ENCODE data around the gene TEKTIP1.
"Not testable (repeated sequence)": the region's sequence is repeated elsewhere in the genome, so short reads cannot be mapped to it uniquely, and the experiment has no call there.

The TEKTIP1 gene

DNA sequence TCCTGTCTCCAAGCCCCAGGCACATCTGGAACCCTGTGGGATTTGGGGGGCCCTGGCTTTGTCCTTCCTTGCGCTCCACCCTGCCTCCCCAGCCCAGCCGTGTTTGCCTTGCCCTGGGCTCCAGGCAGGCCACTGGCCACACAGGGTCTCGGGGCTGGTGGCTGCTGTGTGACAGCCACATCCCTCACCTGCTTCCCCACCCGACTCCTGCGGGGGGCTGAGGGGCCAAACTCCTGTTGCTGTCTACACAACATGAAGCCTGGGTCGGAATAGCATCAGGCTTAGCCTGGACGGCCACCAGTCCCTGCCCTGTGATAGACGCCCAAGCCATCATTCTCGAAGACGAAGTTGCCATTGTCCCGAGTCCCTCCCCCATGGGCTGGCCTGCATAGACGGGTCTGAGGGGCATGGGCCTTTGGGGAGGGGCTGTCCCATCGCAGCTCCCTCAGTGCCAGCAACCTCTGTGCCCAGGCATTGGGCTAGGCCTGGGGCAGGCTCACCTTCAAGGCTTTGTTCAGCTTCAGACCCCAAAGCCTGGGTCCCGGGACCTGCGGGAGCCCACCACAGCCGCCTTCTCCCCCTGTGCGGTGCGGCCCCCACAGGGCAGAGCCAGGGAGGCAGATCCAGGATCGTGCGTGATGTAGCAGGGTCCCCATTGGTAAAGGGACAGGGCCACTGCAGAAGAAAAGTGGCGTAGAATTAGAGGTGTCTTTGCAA lies 15.5 kb upstream of the TEKTIP1 start:
- DNase-seq (ENCODE audit: low spot score), result no peak

DNA sequence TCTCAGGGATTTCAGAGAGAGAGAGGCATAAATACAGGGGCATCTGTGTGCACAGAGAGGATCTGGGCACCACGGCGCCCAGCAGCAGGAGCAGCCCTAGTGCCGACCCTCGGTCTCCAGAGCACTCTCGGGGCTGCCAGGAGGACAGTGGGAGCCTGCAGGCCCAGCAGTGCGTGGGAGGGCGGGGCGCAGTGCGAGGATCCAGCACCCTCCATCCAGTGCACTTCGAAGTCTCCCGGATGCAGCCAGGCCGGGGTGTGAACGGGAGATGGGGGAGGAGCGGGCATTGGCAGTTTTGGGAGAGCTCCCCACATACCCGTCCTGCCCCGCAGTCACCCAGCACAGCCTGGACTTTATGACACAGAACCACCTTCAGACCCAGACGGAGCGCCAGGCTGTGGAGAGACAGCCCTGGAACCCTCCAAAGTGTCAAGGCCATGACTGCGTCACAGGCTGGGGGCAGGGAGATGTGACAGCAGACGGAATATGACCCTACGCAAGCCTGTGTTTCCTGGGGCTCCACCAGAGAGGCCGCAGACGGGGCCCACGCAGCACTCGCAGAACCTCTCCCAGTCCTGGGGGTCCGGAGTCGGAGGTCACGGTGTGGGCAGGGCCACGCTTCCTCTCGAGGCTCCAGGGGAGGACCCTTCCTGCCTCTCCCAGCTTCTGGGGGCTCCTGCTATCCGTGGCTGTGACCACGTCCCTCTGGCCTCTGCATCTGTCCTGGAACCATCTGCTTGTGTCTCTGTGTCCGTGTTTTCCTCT lies 14.7 kb upstream of the TEKTIP1 start:
- DNase-seq (ENCODE audit: low spot score), result no peak

DNA sequence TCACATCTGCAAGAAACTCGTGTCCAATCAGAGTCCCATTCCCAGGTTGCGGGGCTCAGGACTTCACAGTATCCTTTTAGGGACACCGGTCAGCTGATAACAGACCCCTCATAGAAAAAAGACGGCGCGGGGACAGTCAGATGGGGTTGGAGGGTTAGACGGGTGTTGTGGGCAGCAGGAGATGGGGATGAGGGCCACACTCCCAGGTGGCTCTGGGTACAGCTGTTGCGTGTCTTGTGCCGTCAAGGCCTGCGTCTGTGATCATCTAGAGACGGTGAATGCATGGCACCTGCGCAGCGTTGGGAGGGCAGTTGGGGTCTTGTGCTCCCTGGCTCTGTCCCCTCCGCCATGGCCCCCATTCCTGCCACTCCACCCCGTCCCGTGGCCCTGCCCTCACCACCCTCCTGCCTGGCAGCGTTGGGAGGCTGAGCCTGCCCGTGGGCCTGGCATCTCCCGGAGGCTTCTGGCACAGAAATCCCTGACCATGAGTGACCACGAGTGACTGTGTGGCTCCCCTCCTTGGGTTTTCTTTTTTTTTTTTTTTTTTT lies 14.0 kb upstream of the TEKTIP1 start:
- DNase-seq (ENCODE audit: low spot score), result no peak

DNA sequence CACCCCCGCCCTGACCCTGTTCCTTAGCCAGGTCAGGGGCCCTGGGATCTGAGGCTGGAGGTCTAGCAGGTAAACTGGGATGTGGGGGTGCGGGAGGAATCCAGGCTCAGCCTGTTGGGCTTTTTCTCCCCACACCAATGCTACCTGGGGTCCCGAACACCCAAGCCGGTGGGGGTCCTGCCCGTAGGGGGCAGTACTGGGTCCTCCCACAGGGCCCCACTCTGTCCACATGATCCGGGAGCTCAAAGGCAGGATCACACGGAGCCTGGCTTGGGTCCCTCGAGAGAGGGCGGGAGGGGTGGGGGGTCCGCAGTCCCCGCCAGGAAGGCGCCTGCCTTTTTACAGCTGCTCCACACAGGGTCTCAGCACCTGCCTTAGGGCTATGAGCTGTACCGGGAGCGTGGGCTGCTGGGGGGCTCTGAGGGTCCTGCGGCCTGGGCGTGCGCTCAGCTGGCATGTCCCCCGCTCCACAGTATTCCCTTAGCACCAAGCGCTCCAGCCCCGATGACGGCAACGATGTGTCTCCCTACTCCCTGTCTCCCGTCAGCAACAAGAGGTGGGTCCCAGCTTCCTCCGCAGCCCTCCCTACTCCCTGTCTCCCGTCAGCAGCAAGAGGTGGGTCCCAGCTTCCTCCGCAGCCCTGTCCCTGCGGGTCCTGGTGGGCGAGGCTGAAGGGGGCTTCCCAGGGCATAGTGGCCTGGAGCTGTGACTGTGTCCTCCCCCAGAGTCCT lies 12.3 kb upstream of the TEKTIP1 start:
- DNase-seq (ENCODE audit: low spot score), result no peak

DNA sequence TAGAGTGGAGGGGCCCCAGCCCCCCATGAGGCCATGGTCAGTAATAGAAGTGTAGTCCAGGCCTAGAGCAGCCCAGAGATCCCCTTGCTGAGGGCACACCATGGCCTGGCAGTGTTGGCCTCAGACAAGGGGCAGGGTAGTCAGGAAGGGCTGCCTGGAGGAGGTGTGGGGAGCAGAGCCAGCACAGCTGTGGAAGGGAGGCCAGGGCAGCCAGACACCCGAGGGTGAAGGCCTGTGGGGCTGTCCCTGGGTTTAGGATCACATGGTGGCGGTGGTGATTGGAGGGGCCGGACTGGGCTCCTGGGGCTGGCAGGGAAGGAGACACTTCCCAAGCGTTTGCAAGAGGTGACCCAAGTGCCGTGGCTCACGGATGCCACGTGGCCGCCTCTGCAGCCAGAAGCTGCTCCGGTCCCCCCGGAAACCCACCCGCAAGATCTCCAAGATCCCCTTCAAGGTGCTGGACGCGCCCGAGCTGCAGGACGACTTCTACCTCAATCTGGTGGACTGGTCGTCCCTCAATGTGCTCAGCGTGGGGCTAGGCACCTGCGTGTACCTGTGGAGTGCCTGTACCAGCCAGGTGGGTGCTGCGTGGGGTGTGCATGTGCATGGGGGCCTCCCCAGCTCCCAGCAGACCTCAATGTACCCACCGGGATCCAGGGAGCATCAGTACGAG lies 11.6 kb upstream of the TEKTIP1 start:
- DNase-seq (ENCODE audit: low spot score), result no peak

DNA sequence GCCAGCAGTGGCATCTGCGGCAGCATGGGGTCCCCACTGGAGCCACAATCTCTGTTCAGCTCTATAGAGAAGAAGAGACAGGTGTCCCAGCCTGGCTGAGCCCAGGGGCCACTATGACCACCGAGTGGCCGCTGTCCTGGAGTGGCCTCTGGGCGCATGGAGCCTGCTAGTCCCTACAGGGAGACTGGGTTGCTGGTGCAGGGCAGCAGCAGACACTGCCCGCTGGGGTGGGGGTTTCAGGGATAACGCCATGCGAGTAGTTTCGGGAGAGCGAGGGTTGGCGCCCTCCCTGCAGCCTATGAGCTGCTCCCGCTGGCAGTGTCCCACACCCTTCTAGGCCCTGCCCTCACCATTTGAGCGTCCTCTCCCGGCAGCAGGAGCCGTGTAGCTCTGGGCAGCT lies 10.9 kb upstream of the TEKTIP1 start:
- no peak for DNase-seq (ENCODE audit: low spot score)

DNA sequence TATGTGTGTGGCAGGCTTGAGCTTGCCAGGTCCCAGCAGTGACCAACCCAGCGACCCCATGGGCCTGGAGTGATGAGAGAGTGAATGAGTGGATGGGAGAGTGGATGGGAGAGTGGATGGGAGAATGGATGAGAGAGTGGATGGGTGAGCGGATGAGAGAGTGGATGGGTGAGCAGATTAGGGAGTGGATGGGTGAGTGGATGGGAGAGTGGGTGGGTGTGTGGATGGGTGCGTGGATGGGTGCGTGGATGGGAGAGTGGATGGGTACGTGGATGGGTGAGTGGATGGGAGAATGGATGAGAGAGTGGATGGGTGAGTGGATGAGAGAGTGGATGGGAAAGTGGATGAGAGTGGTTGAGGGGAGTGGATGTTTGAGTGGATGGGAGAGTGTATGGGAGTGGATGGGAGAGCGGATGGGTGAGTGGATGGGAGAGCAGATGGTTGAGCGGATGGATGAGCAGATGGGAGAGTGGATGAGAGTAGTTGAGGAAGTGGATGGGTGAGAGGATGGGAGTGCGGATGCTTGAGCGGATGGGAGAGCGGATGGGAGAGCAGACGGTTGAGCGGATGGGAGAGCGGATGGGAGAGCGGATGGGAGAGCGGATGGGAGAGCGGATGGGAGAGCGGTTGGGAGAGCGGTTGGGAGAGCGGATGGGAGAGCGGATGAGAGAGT lies 10.3 kb upstream of the TEKTIP1 start:
- no peak for DNase-seq (ENCODE audit: low spot score)

DNA sequence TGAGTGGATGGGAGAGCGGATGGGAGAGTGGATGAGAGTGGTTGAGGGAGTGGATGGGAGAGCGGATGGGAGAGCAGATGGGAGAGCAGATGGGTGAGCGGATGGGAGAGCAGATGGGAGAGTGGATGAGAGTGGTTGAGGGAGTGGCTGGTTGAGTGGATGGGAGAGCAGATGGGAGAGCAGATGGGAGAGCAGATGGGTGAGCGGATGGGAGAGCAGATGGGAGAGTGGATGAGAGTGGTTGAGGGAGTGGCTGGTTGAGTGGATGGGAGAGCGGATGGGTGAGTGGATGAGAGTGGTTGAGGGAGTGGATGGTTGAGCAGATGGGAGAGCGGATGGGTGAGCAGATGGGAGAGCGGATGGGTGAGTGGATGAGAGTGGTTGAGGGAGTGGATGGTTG lies 9.7 kb upstream of the TEKTIP1 start:
- DNase-seq (ENCODE audit: low spot score), result not testable (repeated sequence)

DNA sequence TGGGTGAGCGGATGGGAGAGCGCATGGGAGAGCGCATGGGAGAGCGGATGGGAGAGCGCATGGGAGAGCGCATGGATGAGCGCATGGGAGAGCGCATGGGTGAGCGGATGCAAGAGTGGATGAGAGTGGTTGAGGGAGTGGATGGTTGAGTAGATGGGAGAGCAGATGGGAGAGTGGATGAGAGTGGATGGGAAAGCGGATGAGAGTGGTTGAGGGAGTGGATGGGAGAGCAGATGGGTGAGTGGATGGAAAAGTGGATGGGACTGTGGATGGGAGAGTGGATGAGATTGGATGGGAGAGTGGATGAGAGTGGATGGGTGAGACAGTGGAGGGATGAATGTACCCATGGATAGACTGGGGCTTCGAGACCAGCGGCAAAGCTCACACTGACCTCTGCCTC lies 8.6 kb upstream of the TEKTIP1 start:
- no peak for DNase-seq (ENCODE audit: low spot score)

DNA sequence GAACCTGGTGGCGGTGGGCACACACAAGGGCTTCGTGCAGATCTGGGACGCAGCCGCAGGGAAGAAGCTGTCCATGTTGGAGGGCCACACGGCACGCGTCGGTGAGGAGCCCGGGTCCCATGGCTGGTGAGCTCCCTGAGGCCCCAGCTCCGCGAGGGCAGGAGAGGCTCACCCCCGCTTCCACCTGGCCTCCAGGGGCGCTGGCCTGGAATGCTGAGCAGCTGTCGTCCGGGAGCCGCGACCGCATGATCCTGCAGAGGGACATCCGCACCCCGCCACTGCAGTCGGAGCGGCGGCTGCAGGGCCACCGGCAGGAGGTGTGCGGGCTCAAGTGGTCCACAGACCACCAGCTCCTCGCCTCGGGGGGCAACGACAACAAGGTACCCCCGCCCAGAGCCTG lies 7.3 kb upstream of the TEKTIP1 start:
- no peak for DNase-seq (ENCODE audit: low spot score)

DNA sequence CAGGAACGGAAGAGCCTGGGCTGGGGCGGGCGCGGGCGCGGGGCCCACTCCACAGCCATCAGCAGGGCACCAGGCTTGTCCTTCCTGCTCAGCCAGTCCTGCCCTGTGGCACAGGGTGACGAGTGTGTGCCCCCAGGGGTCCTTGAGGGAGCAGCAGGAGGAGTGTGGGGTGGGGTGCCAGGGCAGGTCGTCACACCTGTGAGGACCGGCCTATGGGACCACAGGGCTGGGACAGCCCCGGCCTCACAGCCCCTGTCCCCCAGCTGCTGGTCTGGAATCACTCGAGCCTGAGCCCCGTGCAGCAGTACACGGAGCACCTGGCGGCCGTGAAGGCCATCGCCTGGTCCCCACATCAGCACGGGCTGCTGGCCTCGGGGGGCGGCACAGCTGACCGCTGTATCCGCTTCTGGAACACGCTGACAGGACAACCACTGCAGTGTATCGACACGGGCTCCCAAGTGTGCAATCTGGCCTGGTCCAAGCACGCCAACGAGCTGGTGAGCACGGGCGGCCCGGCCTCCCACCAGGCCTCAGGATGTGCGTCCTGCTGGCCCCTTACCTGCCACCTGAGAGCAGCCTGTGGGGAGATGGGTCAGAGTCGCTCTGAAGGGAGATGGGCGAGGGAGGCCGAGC lies 6.7 kb upstream of the TEKTIP1 start:
- DNase-seq (ENCODE audit: low spot score), result no peak

DNA sequence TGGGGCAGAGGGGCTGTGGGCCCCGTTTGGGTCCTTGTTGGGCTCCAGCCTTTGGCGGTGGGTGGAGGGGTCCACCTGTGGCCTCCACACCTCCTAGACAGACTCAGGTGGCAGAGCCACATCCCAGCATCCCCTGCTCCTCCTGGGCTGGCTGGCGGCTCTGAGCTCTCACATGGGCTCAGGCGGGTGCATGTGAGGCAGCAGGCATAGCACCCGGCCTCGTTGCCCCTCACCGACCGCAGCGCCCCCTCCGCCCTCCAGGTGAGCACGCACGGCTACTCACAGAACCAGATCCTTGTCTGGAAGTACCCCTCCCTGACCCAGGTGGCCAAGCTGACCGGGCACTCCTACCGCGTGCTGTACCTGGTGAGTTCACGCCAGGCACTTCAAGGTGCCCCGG lies 5.9 kb upstream of the TEKTIP1 start:
- no peak for DNase-seq (ENCODE audit: low spot score)

DNA sequence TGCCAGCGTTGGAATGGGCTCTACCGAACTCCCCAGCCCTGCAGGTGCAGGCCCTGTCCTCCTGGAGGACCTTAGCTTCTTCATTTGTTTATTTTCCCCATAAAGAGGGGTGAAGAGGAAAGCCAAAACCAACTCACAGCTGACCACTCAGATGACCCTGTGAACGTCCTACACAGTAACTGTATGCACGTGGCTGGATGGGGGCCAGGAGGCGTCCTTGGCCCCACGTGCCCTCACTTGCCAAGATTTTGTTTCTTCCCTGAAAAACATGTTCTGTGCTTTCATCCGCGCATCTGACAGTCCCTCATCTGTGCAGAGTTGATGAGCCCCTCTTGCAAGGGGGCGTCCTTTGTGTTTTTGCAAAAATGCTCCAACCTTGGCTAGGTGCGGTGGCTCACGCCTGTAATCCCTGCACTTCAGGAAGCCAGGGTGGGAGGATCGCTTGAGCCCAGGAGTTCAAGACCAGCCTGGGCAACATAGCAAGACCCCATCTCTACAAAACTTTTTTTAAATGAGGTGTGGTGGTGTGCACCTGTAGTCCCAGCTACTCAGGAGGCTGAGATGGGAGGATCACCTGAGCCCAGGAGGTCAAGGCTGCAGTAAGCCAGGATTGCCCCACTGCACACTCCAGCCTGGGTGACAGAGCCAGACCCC lies 5.3 kb upstream of the TEKTIP1 start:
- no peak for DNase-seq (ENCODE audit: low spot score)

DNA sequence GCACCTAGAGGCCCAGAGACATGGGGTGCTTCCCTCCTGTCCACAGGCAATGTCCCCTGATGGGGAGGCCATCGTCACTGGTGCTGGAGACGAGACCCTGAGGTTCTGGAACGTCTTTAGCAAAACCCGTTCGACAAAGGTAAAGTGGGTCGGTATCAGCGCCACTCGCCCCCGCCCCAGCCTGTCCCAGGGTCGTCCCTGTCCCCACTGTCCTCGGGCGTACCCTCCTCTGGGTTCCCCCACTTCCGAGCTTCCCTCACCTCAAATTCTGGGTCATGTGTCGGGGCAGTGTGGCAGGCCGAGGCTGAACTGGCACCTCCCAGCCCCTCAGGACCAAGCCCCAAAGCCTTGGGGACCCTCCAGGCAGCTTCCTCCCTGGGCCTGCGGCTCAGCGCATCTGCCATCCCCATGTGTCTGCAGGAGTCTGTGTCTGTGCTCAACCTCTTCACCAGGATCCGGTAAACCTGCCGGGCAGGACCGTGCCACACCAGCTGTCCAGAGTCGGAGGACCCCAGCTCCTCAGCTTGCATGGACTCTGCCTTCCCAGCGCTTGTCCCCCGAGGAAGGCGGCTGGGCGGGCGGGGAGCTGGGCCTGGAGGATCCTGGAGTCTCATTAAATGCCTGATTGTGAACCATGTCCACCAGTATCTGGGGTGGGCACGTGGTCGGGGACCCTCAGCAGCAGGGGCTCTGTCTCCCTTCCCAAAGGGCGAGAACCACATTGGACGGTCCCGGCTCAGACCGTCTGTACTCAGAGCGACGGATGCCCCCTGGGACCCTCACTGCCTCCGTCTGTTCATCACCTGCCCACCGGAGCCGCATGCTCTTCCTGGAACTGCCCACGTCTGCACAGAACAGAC lies 4.4 kb upstream of the TEKTIP1 start:
- no peak for DNase-seq (ENCODE audit: low spot score)

DNA sequence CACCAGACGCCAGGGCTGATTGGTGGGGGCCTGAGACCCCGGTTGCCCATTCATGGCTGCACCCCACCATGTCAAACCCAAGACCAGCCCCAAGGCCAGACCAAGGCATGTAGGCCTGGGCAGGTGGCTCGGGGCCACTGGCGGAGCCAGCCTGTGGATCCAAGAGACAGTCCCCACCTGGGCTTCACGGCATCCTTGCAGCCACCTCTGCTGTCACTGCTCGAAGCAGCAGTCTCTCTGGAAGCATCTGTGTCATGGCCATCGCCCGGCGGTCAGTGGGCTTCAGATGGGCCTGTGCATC lies 3.8 kb upstream of the TEKTIP1 start:
- DNase-seq (ENCODE audit: low spot score), result no peak

DNA sequence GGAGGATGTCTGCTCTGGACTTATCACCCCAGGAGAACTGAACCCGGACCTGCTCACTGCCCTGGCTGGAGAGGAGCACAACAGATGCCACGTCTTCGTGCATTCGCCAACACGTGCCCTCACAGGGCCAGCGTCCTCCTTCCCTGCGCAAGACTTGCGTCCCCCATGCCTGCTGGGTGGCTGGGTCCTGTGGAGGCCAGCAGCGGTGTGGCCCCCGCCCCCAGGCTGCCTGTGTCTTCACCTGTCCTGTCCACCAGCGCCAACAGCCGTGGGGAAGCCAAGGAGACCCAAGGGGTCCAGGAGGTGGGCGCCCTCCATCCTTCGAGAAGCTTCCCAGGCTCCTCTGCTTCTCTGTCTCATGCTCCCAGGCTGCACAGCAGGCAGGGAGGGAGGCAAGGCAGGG lies 3.4 kb upstream of the TEKTIP1 start:
- DNase-seq (ENCODE audit: low spot score), result no peak

DNA sequence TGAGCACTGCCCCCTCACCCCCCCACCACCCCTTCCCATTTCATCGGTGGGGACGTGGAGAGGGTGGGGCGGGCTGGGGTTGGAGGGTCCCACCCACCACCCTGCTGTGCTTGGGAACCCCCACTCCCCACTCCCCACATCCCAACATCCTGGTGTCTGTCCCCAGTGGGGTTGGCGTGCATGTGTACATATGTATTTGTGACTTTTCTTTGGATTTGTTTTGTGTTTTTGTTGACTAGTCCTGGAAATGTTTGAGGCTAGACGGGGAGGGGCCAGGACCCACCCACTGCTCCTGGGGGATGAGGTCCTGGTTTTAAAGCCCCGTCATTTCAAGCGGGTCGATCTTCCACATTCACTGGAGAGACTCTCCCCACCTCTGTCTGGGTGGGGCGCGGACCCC lies 3.0 kb upstream of the TEKTIP1 start:
- DNase-seq (ENCODE audit: low spot score), result no peak

DNA sequence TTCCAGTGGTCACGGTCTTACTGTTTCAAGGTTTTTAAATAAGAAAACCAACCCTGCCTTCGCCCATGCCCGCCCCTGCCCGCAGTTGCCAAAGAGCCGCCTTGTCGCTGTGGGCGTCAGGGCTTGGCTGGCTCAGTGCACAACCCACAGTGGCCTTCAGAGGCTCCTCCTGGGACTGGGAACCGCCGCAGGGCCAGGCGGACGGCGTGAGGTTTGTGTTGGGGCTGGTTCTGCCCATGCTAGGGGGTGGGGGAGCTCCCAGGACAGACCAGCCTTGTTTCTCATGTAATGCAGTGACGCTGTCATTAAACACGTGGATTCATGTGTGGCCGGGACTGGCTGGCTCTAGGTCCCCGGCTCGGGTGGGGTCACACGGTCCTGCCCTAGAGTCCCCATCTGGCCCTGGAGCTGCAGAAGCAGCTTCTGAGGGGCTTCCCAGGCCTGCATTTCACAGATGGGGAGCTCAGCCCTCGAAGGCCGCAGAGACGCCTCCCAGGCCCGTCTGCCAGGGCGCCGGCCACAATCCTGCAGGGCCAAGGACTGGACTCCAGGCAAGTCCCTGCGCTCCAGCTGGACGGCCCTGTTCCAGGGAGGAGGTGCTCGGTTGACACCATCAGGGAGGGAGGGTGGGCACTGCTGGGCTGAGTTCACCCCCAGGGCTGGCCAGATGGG lies 2.4 kb upstream of the TEKTIP1 start:
- DNase-seq (ENCODE audit: low spot score), result peak; percentile 86

DNA sequence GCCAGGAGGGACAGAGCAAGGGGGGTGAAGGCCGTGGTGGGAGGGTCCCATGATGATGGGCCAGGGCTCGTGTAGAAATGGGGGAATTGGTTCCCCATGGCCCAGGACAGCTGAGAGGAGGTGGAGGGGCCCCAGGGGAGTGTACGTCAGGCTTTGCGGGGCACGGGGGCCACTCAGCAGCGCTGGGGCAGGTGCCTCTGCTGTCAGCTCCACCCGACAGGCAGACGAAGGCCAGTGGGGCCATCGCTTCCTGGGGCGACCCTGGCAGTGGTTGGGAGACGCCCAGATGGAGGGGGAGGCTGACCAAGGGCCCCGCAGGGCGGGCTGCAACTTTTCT lies 1.9 kb upstream of the TEKTIP1 start:
- DNase-seq (ENCODE audit: low spot score), result no peak

Data from globus pallidus (tissue), 1 donor.